ENCODE data around the gene ZNF526.
"Not testable (repeated sequence)": the region's sequence is repeated elsewhere in the genome, so short reads cannot be mapped to it uniquely, and the experiment has no call there.

The ZNF526 gene

DNA sequence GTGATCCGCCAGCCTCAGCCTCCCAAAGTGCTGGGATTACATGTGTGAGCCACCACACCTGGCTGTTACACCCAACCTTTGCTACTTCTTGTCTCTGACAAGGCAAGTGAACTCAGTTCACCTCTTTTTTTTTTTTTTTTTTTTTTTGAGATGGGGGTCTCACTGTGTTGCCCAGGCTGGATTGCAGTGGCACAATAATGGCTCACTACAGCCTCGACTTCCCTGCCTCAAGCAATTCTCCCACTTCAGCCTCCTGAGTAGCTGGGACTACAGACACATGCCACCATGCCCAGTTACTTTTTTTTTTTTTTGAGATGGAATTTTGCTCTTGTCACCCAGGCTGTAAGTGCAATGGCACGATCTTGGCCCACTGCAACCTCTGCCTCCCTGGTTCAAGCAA lies 37.7 kb downstream of the ZNF526 start:
- in situ Hi-C loops (cut with MboI; ENCODE audit: low sequenced_read_pairs), result not testable (repeated sequence)

DNA sequence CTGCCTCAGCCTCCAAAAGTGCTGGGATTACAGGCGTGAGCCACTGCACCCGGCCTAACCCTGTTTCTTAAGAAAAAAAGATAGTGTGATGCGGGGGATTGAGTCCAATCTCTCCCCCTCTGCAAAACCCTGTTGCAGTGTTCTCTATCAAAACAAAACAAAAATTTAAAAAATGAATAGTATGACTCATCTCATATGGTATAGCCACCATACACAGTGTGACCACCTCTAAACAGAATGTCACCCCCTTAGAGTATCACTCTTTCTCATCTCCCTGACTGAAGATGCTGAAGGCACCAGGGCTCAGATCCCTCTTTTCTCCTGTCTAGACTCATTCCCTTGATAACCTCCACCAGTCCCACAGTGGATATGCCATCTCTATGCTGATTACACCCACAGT lies 41.7 kb downstream of the ZNF526 start:
- in situ Hi-C loops (cut with MboI; ENCODE audit: low sequenced_read_pairs), result no loop called here

DNA sequence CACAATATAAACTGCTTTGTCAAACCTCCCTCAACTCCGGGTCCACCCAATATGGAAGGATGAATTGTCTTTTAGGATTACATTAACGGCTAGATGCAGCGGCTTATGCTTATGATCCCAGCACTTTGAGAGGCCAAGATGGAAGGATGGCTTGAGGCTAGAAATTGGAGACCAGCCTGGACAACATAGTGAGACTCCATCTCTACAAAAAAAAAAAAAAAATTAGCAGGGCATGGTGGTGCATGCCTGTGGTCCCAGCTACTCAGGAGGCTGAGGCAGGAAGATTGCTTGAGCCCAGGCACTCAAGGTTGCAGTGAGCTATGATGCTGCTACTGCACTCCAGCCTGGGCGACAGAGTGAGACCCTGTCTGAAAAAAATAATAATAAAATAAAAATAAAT lies 46.0 kb downstream of the ZNF526 start:
- in situ Hi-C loops (cut with MboI; ENCODE audit: low sequenced_read_pairs), result not testable (repeated sequence)

DNA sequence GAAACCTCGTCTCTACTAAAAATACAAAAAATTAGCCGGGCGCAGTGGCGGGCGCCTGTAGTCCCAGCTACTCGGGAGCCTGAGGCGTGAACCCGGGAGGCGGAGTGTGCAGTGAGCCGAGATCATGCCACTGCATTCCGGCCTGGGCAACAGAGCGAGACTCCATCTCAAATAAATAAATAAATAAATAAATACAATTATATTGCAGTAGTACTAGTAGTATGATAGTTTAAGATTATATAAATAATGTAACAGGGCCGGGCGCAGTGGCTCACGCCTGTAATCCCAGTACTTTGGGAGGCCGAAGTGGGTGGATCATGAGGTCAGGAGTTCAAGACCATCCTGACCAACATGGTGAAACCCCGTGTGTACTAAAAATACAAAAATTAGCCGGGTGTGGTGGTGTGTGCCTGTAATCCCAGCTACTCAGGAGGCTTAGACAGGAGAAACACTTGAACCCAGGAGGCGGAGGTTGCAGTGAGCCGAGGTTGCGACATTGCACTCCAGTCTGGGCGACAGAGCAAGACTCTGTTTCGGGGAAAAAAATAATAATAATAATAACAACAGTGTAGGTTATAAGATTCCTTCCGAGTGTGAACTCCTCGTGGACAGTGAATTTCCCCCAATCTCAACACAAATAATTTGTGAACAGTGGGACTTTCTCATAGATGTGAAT lies 47.0 kb downstream of the ZNF526 start:
- in situ Hi-C loops (cut with MboI; ENCODE audit: low sequenced_read_pairs), result not testable (repeated sequence)

DNA sequence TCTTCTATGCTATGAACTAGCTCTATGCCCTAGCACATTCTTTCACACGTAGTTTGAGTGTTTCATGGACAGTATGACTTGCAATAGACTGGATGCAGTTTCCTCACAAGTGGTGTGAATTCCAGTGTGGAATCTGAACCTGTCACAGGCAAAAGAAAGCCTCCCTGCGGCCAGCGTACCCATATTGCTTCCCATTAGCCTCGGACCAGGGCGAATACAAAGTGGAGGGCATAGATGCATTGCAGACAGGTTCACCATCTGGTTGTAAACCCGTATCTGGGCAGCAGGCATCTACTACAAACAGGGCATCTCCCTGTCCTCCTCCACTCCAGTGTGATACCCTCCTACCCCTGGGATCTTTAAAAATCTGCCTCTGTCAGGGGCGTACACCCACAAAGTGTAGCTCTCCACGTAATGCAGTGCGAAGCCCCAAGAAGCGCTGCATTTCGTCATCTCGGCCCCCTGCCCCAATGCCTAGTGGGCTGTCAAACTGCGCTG lies 47.6 kb downstream of the ZNF526 start:
- in situ Hi-C loops (cut with MboI; ENCODE audit: low sequenced_read_pairs), result no loop called here

DNA sequence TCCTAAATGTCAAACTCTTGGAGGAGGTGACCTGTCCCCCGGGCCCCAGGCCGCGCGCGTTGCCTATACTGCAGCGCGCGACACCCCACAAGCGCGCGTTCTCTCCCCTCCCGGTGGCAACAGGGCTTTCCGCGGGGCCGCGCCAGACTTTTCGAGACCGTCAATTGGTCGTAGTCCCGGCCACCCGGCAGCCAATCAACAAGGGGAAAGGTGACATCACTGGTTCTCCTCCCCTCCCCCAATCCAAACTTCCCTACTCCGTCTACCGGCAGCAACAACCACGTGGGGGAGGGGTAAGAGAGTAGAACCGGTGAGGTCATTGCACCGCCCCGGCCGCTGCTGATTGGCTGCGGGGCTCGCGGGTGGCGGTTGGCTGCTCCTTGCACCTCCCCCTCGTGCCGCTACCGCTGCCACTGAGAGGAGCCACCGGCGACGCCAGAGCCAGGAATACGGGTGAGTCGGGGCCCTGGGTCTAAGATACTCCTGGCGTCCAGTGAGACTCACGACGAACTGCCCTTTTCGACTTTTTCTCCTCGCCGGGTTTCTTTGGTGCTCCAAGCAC lies 48.1 kb downstream of the ZNF526 start:
- in situ Hi-C loops (cut with MboI; ENCODE audit: low sequenced_read_pairs), result no loop called here

DNA sequence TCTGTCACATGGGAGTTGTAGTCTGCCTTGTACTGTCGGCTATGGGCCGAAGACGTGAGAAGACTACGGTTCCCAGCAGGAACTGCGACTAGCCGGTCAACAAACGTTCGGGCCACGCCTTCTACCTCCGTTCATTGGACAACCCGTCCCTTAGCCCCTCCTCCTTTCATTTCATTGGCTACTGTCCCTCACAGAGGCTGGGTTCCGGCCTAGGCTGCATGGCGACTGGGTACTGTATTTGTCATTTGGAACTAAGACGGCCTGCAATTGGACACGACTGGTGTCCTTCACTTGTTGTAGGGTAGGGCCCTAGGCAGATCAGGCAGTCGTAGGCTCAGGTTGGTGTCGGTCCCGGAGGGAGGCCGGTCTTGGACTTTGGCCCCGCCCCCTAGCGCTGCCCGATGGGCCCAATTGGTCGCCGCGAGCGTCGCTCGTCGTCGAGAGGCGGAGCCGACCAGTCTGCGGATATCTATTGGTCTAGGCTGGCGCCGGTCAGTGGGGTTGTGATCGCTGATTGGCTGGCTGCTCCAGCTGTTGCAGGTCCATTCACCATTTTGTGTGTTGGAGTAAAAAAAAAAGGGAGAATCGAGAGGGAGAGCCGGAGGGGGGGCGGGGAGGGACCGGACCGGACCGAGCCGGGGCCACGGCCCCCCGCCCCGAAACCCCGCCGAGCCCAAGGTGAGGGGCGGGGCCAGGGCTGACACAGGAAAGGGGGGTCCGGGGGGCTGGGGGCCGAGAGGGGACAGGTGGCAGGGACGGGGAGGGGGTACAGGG lies 48.8 kb downstream of the ZNF526 start, which contains the start of gene CIC:
Gene CIC, plus strand, starts transcription at position 549 of the 774 bp plus-strand sequence. CDS start 2,532 bp downstream, outside the sequence.
- in situ Hi-C loops (cut with MboI; ENCODE audit: low sequenced_read_pairs), result no loop called here

DNA sequence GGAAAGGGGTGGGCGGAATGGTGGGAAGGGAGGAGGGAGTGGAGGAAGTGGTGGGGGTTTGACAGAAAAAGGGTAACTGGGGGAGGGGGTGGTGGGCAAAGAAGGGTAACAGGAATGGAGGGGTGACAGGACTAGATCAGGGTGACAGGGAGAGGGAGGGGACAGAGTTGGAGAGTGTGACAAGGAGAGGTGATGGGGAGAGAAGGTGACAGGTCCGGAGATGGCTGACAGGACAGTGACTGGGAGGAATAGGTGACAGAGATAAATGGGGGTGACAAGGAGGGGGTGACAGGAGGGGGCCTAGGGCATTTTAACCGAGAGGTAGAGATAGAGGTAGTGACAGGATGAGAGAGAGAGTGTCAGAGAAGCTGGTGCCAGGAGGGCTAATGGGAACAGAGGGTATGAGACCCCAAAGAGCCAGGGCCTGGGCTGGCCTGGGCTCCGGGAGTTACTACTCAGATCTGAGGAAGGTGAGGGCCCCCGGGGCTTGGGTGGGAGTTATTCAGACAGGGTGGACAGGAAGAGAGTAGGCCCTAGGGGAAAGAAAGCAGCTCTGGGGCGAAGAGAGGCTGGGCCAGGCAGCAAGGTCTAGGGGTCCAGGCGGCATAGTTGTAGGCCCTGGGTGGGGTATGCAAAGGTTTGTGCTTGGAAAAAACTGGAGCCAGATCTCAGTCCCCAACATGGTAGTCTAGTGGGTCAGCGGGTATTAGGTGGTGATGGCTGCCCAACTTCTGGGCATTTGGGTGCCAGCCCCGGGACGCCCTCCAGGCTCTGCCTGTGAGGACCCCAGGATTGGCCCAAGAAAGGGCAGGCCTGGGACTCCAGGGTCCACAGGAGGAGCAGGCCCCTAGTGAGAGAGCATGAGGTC lies 49.6 kb downstream of the ZNF526 start:
- in situ Hi-C loops (cut with MboI; ENCODE audit: low sequenced_read_pairs), result no loop called here

DNA sequence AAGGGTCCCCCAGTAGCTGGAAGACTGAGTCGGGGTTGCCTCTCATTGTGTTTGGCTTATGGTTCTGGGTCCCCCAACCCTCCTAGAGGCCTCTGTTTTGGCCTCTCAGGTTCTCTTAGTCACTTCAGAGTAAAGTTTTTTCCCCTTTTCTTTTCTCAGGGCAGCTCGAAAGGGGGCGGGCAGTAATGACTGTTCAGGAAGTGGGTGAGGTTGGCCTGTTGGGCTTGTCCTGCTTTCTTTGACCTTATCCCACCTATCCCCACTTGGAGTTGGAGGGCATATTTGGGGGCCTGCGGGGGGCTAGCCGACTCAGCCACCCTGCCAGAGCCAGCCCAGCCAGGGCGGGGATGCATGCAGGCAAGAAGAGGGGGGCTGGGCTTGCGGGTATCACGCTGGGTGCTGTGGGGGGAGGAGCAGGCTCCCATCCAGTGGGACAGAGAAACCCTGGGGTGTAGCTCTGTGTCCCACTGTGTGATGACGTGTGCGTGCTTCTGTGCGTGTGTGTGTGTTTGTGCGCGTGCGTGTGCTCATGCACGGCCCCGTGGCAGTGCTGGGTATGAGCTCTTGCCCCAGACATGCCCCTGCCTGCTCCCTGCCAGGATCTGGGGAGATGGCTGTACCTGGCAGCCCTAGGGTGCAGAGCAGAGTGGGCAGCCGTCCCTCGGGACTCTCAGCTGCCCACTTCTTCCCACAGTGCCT lies 50.4 kb downstream of the ZNF526 start:
- in situ Hi-C loops (cut with MboI; ENCODE audit: low sequenced_read_pairs), result no loop called here

DNA sequence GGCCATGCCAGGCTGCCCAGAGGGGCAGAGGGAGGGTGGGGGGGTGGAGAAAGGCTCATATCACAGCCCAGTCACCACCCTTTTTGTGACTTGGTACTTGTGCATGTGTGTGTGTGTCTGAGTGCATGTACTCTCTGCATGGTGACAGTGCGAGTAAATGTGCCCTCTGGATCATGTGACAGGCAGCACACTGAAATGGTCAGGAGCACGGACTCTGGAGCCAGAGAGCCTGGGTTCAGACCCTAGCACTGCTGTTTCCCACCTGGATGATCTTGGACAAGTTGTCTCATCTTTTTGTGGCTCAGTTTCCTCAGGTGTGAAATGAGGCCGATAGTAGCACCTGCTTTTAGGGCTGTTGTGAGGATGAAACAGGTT lies 50.9 kb downstream of the ZNF526 start:
- in situ Hi-C loops (cut with MboI; ENCODE audit: low sequenced_read_pairs), result no loop called here

DNA sequence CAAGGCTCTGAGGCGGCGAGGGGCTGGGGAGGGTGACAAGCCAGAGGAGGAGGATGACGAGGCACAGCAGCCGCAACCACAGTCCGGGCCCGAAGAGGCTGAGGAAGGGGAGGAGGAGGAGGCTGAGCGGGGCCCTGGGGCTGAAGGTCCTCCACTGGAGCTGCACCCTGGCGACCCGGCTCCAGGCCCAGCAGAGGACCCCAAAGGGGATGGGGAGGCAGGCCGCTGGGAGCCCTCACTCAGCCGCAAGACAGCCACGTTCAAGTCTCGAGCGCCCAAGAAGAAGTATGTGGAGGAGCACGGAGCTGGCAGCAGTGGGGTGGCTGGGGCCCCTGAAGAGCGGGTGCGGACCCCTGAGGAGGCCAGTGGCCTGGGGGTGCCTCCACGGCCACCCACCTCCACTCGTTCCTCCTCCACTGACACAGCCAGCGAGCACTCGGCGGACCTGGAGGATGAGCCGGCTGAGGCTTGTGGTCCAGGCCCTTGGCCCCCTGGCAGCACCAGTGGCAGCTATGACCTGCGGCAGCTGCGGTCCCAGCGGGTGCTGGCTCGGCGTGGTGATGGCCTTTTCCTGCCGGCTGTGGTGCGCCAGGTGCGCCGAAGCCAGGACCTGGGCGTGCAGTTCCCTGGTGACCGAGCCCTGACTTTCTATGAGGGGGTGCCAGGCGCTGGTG lies 51.9 kb downstream of the ZNF526 start:
- in situ Hi-C loops (cut with MboI; ENCODE audit: low sequenced_read_pairs), result no loop called here

DNA sequence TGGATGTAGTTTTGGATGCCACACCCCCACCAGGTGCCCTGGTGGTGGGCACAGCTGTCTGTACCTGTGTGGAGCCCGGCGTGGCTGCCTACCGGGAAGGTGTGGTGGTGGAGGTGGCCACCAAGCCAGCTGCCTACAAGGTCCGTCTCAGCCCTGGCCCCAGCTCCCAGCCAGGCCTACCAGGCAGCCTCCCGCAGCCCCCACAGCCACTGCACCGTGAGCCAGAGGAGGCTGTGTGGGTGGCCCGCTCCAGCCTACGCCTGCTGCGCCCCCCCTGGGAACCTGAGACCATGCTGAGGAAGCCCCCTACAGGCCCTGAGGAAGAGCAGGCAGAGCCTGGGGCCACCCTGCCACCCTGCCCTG lies 52.4 kb downstream of the ZNF526 start:
- in situ Hi-C loops (cut with MboI; ENCODE audit: low sequenced_read_pairs), result no loop called here

DNA sequence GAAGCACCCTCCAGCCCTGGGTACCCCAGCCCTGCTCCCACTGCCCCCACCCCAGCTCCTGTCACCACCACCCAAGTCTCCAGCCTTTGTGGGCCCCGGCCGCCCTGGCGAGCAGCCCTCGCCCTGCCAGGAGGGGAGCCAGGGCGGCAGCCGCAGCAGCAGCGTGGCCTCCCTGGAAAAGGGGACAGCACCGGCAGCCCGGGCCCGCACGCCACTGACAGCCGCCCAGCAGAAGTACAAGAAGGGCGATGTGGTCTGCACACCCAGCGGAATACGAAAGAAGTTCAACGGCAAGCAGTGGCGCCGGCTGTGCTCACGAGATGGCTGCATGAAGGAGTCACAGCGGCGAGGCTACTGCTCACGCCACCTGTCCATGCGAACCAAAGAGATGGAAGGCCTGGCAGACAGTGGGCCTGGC lies 52.9 kb downstream of the ZNF526 start:
- in situ Hi-C loops (cut with MboI; ENCODE audit: low sequenced_read_pairs), result no loop called here

DNA sequence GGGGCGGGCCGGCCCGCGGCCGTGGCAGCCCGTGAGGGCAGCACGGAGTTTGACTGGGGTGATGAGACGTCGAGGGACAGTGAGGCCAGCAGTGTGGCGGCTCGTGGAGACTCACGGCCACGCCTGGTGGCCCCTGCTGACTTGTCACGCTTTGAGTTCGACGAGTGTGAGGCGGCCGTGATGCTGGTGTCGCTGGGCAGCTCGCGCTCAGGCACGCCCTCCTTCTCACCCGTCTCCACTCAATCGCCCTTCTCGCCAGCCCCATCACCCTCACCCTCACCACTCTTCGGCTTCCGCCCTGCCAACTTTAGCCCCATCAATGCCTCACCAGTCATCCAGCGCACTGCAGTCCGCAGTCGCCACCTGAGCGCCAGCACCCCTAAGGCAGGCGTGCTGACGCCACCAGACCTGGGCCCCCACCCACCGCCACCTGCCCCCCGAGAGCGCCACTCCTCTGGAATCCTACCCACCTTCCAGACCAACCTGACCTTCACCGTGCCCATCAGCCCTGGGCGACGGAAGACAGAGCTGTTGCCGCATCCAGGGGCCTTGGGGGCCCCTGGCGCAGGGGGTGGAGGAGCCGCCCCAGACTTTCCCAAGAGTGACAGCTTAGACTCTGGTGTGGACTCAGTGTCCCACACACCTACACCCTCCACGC lies 53.4 kb downstream of the ZNF526 start:
- in situ Hi-C loops (cut with MboI; ENCODE audit: low sequenced_read_pairs), result no loop called here

DNA sequence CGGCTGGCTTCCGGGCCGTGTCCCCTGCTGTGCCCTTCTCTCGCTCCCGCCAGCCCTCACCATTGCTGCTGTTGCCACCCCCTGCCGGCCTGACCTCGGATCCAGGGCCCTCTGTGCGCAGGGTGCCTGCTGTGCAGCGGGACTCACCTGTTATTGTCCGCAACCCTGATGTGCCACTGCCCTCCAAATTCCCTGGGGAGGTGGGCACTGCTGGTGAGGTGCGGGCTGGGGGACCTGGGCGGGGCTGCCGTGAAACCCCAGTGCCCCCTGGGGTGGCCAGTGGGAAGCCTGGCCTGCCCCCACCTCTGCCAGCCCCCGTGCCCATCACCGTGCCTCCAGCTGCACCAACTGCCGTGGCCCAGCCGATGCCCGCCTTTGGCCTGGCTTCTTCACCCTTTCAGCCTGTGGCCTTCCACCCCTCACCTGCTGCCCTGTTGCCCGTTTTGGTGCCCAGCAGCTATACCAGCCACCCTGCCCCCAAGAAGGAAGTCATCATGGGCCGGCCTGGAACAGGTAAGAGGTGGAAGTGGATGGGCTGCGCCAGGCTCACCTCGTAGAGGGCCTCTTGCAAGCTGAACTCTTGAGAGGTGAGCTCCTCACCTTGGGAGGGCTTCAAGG lies 54.1 kb downstream of the ZNF526 start:
- in situ Hi-C loops (cut with MboI; ENCODE audit: low sequenced_read_pairs), result no loop called here

DNA sequence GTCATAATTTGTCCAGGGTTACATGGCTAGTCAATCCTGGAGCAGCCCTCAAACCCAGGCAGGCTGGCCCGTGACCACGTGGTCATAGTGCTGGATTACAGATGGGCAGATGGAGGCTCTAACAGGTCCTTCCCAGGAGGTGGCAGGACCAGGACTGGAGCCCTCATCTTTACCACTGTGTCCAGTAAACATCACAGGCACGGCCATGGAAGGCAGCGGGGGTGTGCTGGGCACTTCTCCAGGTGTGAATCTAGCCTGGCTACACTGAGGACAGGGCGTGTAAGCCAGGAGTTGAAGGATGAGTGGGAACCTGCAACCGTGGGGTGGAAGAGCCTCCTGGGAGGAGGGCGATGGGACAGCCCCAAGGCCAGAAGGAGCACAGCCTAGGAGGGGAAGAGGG lies 55.0 kb downstream of the ZNF526 start:
- in situ Hi-C loops (cut with MboI; ENCODE audit: low sequenced_read_pairs), result no loop called here

DNA sequence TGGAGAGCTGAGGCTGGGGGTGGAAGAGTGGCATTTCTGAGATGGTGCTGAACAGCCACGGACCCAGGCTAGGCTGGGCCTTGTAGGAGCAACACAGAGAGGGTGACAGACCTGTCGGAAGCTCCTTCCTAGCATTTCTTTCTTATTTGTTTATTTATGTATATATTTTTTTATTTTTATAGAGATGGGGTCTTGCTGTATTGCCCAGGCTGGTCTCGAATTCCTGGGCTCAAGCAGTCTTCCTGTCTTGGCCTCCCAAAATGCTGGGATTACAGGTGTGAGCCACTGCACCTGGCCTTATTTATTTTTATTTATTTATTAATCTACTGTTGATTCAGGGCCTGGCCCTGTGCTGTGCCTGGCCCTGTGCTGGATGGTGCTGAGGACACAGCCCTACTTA lies 55.4 kb downstream of the ZNF526 start:
- in situ Hi-C loops (cut with MboI; ENCODE audit: low sequenced_read_pairs), result no loop called here

DNA sequence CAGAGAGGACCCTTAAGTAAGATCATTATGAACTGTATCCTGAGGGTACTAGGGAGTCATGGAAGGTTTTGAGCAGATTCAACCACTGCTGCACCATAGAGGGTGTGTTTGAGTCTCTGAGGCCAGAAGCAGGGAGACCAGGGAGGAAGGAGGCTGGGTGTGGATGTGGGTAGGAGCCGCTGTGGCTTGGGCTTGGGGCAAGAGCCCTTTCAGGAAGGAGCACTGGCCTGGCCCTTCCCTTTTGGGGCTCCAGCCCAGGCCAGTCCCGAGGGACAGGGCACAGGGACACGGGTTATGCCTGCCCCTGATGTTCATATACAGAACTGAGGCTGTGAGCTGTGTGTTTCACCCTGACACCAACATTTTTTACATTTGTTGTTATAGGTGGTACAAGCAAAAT lies 56.2 kb downstream of the ZNF526 start:
- in situ Hi-C loops (cut with MboI; ENCODE audit: low sequenced_read_pairs), result no loop called here

DNA sequence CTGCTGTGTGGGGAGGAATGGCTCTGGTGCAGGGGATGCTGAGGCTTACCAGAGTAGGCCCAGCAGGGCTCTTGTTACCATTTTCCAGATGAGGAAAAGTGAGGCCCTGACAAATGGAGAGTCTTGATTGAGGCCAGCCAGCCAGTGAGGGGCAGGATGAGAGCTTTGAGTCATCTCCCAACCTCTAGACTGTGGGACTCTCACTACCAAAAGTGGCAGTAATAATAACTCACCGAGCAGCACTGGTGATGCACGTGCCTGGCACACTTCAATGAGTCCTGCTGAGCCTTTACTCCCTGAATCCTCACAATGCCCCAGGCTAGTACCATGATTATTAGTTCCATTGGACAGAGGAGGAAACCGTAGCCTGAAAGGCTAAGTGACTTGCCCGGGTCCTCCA lies 56.7 kb downstream of the ZNF526 start:
- in situ Hi-C loops (cut with MboI; ENCODE audit: low sequenced_read_pairs), result no loop called here
